ENCODE results near the gene PDS5A. TPM values are rescaled to one million over a fixed set of nuclear protein-coding genes. Genes with fewer than 3 reads are reported as not detected.

The PDS5A gene
- total RNA-seq, 4 donors from 2014 or later = 61.0 to 78.1 (median 61.5) TPM

- WGBS, 2 donors = 78 to 85% methylated on average over 5 of the region's 5 CpGs
- TF ChIP-seq CTCF (IDR thresholded peaks at IDR 0.05) (no peak), POLR2A (IDR thresholded peaks at IDR 0.05) (no peak), EP300 (IDR thresholded peaks at IDR 0.05) (no peak)
- no peak for DNase-seq (ENCODE audit: low spot score in 2 of 2)
These were observed 9.8 kb upstream of the PDS5A start for GRCh38 chr4:39987485-39987884.

GRCh38 chr4:39978904-39979303 is 1.2 kb upstream of the PDS5A start:
- H3K36me3 ChIP-seq = peaks cover 0 to 14% (median 0%) of the 10 kb centered on the region in 3 donors
- H3K4me3 ChIP-seq = no peak overlapping the region
- no peak for DNase-seq (ENCODE audit: low spot score in 2 of 2)
- no peaks in the 10 kb centered on the region for H3K9me3 ChIP-seq
- H3K4me1 ChIP-seq = peaks cover 0 to 34% (median 10%) of the 10 kb centered on the region in 4 donors
- no peaks in the 10 kb centered on the region for H3K27me3 ChIP-seq
- peak overlapping the region in 1 of 4 donors; percentile 93 for H3K27ac ChIP-seq
- 81 to 84% methylated on average over 5 of the region's 5 CpGs for WGBS, 2 donors
- TF ChIP-seq EP300 (IDR thresholded peaks at IDR 0.05) (no peak), CTCF (IDR thresholded peaks at IDR 0.05) (no peak), POLR2A (IDR thresholded peaks at IDR 0.05) (no peak)

More at GRCh38 chr4:39987485-39987884, 9.8 kb upstream of the PDS5A start:
- H3K4me3 ChIP-seq = no peak overlapping the region
- H3K9me3 ChIP-seq = no peaks in the 10 kb centered on the region
- no peak overlapping the region for H3K27ac ChIP-seq
- no peaks in the 10 kb centered on the region for H3K27me3 ChIP-seq
- peaks cover 0 to 7% (median 0%) of the 10 kb centered on the region in 4 donors for H3K4me1 ChIP-seq
- H3K36me3 ChIP-seq = no peaks in the 10 kb centered on the region

- 19 to 20% methylated on average over 5 of the region's 5 CpGs for WGBS, 2 donors
- H3K27ac ChIP-seq = peak overlapping the region; percentile 93 to 99 (median 97)
- peak overlapping the region; percentile 67 to 94 (median 90) for H3K4me3 ChIP-seq
- no peak for DNase-seq (ENCODE audit: low spot score in 2 of 2)
- H3K4me1 ChIP-seq = peaks cover 0 to 34% (median 10%) of the 10 kb centered on the region in 4 donors
- TF ChIP-seq POLR2A (IDR thresholded peaks at IDR 0.05) (no peak), CTCF (IDR thresholded peaks at IDR 0.05) (no peak), EP300 (IDR thresholded peaks at IDR 0.05) (no peak)
- H3K36me3 ChIP-seq = peaks cover 0 to 19% (median 0%) of the 10 kb centered on the region in 3 donors
- no peaks in the 10 kb centered on the region for H3K9me3 ChIP-seq
- no peaks in the 10 kb centered on the region for H3K27me3 ChIP-seq
These were observed 666 bp upstream of the PDS5A start for GRCh38 chr4:39978378-39978775.

- peak; percentile 7 to 15 for DNase-seq (ENCODE audit: low spot score in 2 of 2)
- H3K27ac ChIP-seq = peak overlapping the region; percentile 93 to 99 (median 97)
- no peak for TF ChIP-seq POLR2A (IDR thresholded peaks at IDR 0.05)
- TF ChIP-seq EP300 (IDR thresholded peaks at IDR 0.05) = no peak
- no peak for TF ChIP-seq CTCF (IDR thresholded peaks at IDR 0.05)
- WGBS, 2 donors = 1% methylated on average over 36 to 44 of the region's 54 CpGs
- no peaks in the 10 kb centered on the region for H3K27me3 ChIP-seq
- H3K9me3 ChIP-seq = no peaks in the 10 kb centered on the region
- peaks cover 0 to 23% (median 0%) of the 10 kb centered on the region in 3 donors for H3K36me3 ChIP-seq
- H3K4me3 ChIP-seq = peak overlapping the region; percentile 85 to 96 (median 94)
- peaks cover 0 to 41% (median 10%) of the 10 kb centered on the region in 4 donors for H3K4me1 ChIP-seq
These were observed 694 bp downstream of the PDS5A start for GRCh38 chr4:39976945-39977488.

- no peaks in the 10 kb centered on the region for H3K27me3 ChIP-seq
- DNase-seq (ENCODE audit: low spot score in 2 of 2) = peak; percentile 68 to 88
- peaks cover 0 to 46% (median 11%) of the 10 kb centered on the region in 4 donors for H3K4me1 ChIP-seq
- peaks cover 0 to 23% (median 0%) of the 10 kb centered on the region in 3 donors for H3K36me3 ChIP-seq
- H3K27ac ChIP-seq = peak overlapping the region; percentile 93 to 99 (median 97)
- no peak for TF ChIP-seq POLR2A (IDR thresholded peaks at IDR 0.05)
- TF ChIP-seq CTCF (IDR thresholded peaks at IDR 0.05) = peak; percentile 77 to 92 (median 81)
- no peaks in the 10 kb centered on the region for H3K9me3 ChIP-seq
- H3K4me3 ChIP-seq = peak overlapping the region; percentile 85 to 96 (median 94)
- WGBS, 2 donors = 1% methylated on average over 38 to 40 of the region's 41 CpGs
These were observed 1.4 kb downstream of the PDS5A start for GRCh38 chr4:39976141-39976944.

All from tibial nerve (tissue), 4 donors.